Esophagus (tissue), 2 donors: ENCODE measurements around the gene TRAPPC2B. TPM values are rescaled to one million over a fixed set of nuclear protein-coding genes. Genes with fewer than 3 reads are reported as not detected.

Experiments
- H3K27ac ChIP-seq, 2 donors: one replicate each; pipeline ENCODE4 v1.5.1; 2013; ENCODE audit warnings: low read depth in 2 of 2, mild to moderate bottlenecking in 2 of 2, inconsistent platforms in 1 of 2, low read length in 1 of 2, moderate library complexity in 1 of 2
- H3K27me3 ChIP-seq, 2 donors: one replicate each; pipeline ENCODE4 v1.6.1; 2013; ENCODE audit warnings: low read length in 2 of 2, control low read depth in 1 of 2, mild to moderate bottlenecking in 1 of 2; ENCODE audit not compliant: insufficient read depth in 2 of 2, control insufficient read depth in 1 of 2
- H3K36me3 ChIP-seq, 2 donors: one replicate each; pipeline ENCODE4 v1.6.1; 2013; ENCODE audit warnings: low read length in 1 of 2; ENCODE audit not compliant: control insufficient read depth in 2 of 2, insufficient read depth in 2 of 2
- H3K4me1 ChIP-seq, 2 donors: one replicate each; pipeline ENCODE4 v1.6.1; 2013; ENCODE audit warnings: low read length in 1 of 2; ENCODE audit not compliant: control insufficient read depth in 2 of 2, insufficient read depth in 2 of 2
- H3K4me3 ChIP-seq, 2 donors: one replicate each; pipeline ENCODE4 v1.5.1; 2013; ENCODE audit warnings: low read length in 2 of 2, mild to moderate bottlenecking in 2 of 2, low read depth in 1 of 2, moderate library complexity in 1 of 2
- H3K9me3 ChIP-seq, 2 donors: one replicate each; pipeline ENCODE4 v1.6.1; 2013; ENCODE audit warnings: mild to moderate bottlenecking in 2 of 2, low read depth in 1 of 2, low read length in 1 of 2, moderate library complexity in 1 of 2; ENCODE audit not compliant: control insufficient read depth in 2 of 2, insufficient read depth in 1 of 2
- WGBS, 2 donors: extraction: QIAGEN DNeasy Blood & Tissue Kit; methylation state at CpG; one replicate each; pipeline ENCODE4 v1.1.7; 2013; 5-methylcytosine and 5-hydroxymethylcytosine counted together
- polyA plus RNA-seq, 2 donors: library from polyadenylated mRNA; stranded (reverse); fragments of 200-250 nt; gene quantifications; one replicate each; pipeline ENCODE4 v1.2.3, GENCODE V29; 2013
- donor health status: healthy with polysubstance abuse.
- donor health status: Bipolar disorder and iron deficiency.

Gene TRAPPC2B
- polyA plus RNA-seq, 2 donors, result 19.6 to 25.8 TPM

DNA sequence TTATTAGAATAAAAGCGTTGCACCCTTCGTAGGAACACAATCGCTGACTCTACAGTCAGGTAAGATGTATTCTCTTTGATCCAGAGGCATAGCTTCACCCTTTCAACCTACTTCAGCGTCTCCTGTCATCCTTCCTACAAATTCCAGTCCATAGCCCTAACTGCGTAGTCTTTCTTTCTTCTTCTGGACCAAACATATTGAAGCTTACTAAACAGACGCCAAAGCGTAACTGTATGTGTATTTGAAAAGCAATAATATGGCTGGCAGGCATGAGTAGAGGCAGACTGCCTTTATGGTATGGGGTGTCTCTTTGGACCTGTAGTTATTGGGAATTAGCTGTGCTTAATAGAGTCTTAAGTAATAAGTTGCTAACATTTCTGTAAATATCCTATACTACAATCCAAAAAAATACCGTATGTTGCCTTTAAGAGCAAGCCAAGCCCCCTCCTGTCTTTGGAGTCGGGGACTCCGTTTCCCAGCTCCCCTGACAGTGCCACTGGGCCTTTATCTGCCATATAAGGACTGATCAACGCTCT lies 25.9 kb downstream of the TRAPPC2B start:
- peak overlapping the region; percentile 61 to 95 for H3K27ac ChIP-seq

DNA sequence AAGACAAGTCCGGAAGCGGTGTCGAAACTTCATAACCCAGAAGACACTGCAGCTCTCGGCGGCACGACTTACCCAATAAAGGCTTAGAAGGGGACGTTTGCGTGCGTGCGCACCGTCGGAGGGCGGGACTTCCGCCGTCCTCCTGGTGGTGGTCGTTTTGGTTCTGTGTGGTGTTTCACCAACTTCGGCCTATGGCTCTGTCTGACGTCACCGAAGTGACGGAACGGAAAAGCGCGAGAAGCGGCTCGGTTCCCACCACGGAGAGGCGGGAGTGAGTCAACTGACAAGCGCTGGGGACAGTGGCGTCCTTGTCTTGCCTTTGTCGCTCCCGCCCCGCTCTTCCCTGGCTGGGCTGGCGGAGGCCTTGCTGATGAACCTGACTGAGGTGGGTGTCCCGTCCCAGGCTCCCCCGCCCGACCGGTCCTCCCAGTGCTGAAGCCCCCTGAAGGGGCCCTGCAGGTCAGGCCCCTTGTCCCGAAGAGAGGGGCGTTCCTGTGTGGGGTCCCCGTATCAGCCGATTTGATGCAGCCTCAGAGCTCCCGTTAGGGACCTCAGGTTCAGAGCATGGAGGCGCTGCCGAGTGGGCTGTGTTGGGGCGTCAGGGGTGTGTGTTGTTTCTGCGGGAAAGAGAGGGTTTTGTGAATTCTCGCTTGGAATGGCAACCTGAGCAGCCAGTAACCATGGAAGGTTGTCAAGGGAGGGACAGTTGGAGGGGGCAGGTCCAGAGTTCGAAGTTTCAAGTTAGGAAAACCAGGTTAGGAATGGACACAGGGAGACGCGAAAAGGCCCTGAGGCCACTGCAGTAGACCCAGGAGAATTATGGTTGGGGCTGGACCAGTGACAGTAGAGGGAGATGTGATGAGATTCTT lies 26.6 kb downstream of the TRAPPC2B start, which contains the start of gene ZNF548:
Gene ZNF548, plus strand, starts transcription at position 125 of the 869 bp plus-strand sequence. Its CDS starts 246 bp downstream, at position 371.
- peak within 1 kb of the TSS; percentile 80 to 87 for H3K4me3 ChIP-seq
- 1% methylated on average over 50 of the region's 50 CpGs for WGBS, 2 donors
- H3K4me1 ChIP-seq, result peaks cover 0 to 3% of the 10 kb centered on the region in 2 donors
- H3K27ac ChIP-seq, result peak within 1 kb of the TSS; percentile 88 to 95
- H3K27me3 ChIP-seq, result no peaks in the 10 kb centered on the region
- H3K9me3 ChIP-seq, result peaks cover 0 to 2% of the 10 kb centered on the region in 2 donors
- H3K36me3 ChIP-seq, result peaks cover 7 to 9% of the 10 kb centered on the region in 2 donors

More for the DNA sequence above, 25.9 kb downstream of the TRAPPC2B start:
- 54 to 56% methylated on average over 11 of the region's 11 CpGs for WGBS, 2 donors
- Histone ChIP-seq H3K27me3 (no peaks in the 10 kb centered on the region), H3K9me3 (peaks cover 0 to 2% of the 10 kb centered on the region in 2 donors), H3K4me1 (peaks cover 0 to 3% of the 10 kb centered on the region in 2 donors), H3K4me3 (peak overlapping the region; percentile 80 to 87), H3K36me3 (peaks cover 3 to 9% of the 10 kb centered on the region in 2 donors)

DNA sequence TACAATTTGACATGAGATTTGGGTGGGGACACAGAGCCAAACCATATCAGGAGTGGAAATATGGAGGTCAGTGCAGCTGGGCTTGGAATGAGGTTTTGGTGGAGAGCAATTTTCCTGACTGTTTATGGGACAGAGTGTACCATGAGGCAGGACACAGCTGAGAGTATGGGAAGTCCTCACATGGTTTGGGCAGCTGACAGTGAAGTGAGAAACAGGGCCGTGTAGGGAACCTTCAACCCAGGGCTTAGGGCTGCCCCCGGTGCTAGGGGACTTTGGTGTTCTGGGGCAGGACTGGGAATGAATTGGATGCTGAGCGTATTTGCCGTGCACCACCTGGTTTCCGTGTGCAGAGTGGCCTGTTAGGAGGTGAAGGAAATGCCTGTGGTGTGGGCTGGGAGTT lies 32.4 kb downstream of the TRAPPC2B start:
- Histone ChIP-seq H3K27me3 (no peaks in the 10 kb centered on the region), H3K9me3 (peaks cover 11 to 32% of the 10 kb centered on the region in 2 donors), H3K4me3 (no peak overlapping the region), H3K27ac (no peak overlapping the region), H3K4me1 (no peaks in the 10 kb centered on the region), H3K36me3 (peaks cover 32 to 41% of the 10 kb centered on the region in 2 donors)
- WGBS, 2 donors, result 89 to 93% methylated on average over 5 of the region's 5 CpGs

DNA sequence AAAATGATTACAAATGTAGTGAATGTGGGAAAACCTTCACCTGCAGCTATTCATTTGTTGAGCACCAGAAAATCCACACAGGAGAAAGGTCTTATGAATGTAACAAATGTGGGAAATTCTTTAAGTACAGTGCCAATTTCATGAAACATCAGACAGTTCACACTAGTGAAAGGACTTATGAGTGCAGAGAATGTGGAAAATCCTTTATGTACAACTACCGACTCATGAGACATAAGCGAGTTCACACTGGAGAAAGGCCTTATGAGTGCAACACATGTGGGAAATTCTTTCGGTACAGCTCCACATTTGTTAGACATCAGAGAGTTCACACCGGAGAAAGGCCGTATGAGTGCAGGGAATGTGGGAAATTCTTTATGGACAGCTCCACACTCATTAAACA lies 35.5 kb downstream of the TRAPPC2B start:
- Histone ChIP-seq H3K36me3 (peaks cover 26 to 38% of the 10 kb centered on the region in 2 donors), H3K9me3 (peaks cover 18 to 40% of the 10 kb centered on the region in 2 donors), H3K4me1 (no peaks in the 10 kb centered on the region), H3K4me3 (no peak overlapping the region), H3K27me3 (no peaks in the 10 kb centered on the region), H3K27ac (no peak overlapping the region)
- WGBS, 2 donors, result 97 to 98% methylated on average over 5 of the region's 5 CpGs

DNA sequence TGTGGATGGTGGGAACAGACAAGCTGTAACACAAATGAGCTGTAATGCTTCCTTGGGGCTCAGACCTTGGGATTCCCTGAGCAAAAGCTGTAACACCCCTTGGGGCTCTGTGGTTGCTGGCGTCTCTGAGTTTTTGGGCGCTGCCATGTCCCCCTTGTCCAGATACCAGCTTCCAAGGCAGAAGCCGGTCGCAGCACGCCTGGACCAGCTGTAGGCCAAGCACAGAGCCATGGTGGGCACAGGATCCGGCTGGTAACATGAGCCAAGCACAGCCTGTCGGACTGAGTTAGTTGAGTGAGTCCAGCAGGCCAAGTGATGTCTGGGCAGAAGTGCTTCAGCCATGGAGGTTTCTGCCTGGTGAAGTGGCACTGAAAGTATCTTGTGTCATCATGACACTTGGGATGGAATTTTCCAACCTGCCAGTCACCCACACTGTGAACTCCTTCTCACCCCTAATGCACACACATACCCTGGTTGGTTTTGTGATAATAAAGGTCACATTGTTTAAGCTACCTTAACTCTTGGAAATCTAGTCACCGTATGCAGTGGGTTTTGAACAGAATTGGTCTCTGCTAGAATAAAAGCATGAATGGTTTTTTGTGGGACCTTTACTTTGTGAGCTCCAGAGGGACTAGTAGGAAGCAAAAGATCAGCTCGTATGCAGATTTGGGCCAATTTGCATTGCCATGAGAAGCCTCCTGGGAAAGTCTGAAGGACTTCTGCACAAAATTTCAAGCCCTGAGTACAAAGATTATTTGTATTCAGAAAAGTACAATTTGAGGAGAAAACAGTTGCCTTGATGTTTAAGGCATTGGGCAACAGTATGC lies 40.6 kb downstream of the TRAPPC2B start:
- WGBS, 2 donors, result 89 to 91% methylated on average over 9 of the region's 9 CpGs
- Histone ChIP-seq H3K4me1 (no peaks in the 10 kb centered on the region), H3K27ac (no peak overlapping the region), H3K27me3 (no peaks in the 10 kb centered on the region), H3K9me3 (peaks cover 7 to 13% of the 10 kb centered on the region in 2 donors), H3K36me3 (peaks cover 5% of the 10 kb centered on the region in 2 donors), H3K4me3 (no peak overlapping the region)

DNA sequence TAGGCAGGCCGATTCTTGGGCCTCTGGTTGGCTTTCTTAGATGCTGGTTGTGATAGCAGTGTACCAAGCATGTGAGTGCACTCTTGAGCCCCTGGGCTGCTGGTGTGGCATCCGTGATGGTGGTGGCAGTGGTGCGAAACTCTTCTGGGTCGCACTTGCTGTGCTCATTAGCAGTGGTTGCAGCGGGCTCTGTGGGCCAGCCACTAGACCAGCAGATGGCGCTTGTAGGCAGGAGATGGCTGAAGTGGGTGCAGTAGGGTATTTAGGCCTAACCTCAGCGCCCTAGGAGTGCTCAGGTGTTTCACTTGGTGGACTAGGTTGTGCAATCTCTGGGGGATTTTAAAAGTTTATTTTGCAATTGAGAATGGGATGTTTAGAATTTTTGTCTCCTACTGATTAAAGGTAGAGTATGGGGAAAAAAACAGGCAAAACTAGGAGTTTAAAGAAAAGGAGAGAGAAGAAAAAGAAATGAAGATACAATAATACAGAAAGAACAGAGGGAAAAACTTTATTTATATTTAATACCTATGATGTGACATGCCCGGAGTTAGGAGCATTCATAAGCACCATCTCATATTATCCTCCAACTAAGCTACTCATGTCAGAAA lies 43.3 kb downstream of the TRAPPC2B start:
- Histone ChIP-seq H3K36me3 (no peaks in the 10 kb centered on the region), H3K4me1 (no peaks in the 10 kb centered on the region), H3K4me3 (no peak overlapping the region), H3K27me3 (no peaks in the 10 kb centered on the region), H3K9me3 (peaks cover 7 to 9% of the 10 kb centered on the region in 2 donors), H3K27ac (no peak overlapping the region)
- 14 to 20% methylated on average over 8 of the region's 8 CpGs for WGBS, 2 donors

DNA sequence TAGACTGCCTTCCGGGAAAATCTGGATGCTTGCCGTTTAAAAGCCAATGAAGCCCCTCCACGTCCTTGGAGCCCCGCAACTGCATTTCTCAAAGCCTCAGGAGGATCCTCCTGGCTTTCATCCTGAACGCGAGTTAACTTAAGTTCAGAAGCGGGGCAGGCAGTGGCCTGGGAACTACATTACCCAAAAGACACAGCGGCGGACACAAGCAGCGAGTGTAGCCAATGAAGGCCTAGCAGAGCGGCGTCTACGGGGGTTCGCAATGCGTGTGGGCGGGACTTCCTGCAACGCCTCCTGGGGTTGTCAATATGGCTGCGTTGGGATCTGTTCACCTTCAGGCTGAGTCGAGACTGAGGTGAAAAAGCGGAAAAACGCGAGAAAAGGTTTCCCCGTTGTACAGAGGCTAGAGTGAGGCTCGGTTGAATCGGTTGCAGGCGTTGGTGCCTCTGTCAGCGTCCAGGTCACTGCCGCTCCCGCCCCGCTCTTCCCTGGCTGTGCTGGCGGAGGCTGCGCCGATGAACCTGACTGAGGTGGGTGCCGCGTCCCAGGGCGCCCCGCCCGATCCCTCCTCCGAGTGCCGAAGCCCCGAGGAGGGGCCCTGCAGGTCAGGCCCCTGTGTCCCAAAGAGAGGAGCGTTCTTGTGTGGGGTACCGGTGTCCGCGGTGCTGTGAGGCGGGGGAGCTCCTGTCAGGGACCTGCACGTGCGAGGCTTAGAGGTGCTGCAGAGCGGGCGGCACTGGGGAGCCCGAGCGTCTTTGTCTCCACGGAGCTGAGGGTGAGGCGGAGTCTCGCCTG lies 47.7 kb downstream of the TRAPPC2B start, which contains the start of gene ZNF17:
Gene ZNF17, plus strand, starts transcription at position 285 of the 795 bp plus-strand sequence. CDS start 2,455 bp downstream, outside the sequence.
- peaks cover 0 to 4% of the 10 kb centered on the region in 2 donors for H3K4me1 ChIP-seq
- peak within 1 kb of the TSS; percentile 92 to 97 for H3K4me3 ChIP-seq
- peaks cover 0 to 14% of the 10 kb centered on the region in 2 donors for H3K36me3 ChIP-seq
- 0 to 1% methylated on average over 55 of the region's 55 CpGs for WGBS, 2 donors
- H3K27me3 ChIP-seq, result no peaks in the 10 kb centered on the region
- H3K27ac ChIP-seq, result peak within 1 kb of the TSS; percentile 9 to 89
- peaks cover 0 to 5% of the 10 kb centered on the region in 2 donors for H3K9me3 ChIP-seq
